ENCODE data around the gene GLDN. TPM values are rescaled to one million over a fixed set of nuclear protein-coding genes. Genes with fewer than 3 reads are reported as not detected.

The GLDN gene
- polyA plus RNA-seq, 1 experiment, result 0.21 TPM

DNA sequence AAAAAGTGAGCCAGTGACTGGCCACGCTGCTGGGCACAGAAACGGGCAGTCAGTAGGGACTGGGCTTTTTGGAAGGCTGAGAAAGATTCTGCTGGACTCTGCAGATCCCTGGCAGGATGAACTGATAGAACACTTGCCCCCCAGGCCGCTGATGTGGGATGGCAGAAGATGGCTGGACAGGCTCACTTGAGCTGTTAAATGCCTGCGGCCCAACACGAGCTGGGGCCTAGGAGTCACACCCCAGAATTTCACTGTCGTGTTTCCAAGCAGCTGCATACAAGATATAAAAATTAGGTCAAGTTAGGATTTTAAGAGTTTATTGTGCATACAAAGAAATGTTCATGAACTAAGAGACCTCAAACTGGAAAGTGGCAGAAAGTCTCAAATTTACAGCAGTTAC, 26.9 kb downstream of the GLDN start:
- ChIA-PET CTCF (interaction anchor here (0.6 to 4.3 kb wide), 8 partner anchors 12 to 1011 kb away, joined by 3 to 36 read pairs (median 6); no protein-coding TSS in a partner anchor), POLR2A (interaction anchor here (0.5 kb wide), 1 partner anchor 77 kb away, joined by 3 read pairs; no protein-coding TSS in a partner anchor)
- peaks cover 2% of the 10 kb centered on the region for H3K27me3 ChIP-seq (ENCODE audit: control insufficient read depth, insufficient read depth, low read length)
- TF ChIP-seq, protein P1, sequence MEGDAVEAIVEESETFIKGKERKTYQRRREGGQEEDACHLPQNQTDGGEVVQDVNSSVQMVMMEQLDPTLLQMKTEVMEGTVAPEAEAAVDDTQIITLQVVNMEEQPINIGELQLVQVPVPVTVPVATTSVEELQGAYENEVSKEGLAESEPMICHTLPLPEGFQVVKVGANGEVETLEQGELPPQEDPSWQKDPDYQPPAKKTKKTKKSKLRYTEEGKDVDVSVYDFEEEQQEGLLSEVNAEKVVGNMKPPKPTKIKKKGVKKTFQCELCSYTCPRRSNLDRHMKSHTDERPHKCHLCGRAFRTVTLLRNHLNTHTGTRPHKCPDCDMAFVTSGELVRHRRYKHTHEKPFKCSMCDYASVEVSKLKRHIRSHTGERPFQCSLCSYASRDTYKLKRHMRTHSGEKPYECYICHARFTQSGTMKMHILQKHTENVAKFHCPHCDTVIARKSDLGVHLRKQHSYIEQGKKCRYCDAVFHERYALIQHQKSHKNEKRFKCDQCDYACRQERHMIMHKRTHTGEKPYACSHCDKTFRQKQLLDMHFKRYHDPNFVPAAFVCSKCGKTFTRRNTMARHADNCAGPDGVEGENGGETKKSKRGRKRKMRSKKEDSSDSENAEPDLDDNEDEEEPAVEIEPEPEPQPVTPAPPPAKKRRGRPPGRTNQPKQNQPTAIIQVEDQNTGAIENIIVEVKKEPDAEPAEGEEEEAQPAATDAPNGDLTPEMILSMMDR (IDR thresholded peaks at IDR 0.05; ENCODE audit: insufficient read depth, low read depth, low read length), result no peak
- H3K36me3 ChIP-seq (ENCODE audit: control insufficient read depth, insufficient read depth, low read length), result no peaks in the 10 kb centered on the region
- H3K4me3 ChIP-seq (ENCODE audit: low read depth, low read length), result no peak overlapping the region
- no peak for DNase-seq (ENCODE audit: low read depth)

DNA sequence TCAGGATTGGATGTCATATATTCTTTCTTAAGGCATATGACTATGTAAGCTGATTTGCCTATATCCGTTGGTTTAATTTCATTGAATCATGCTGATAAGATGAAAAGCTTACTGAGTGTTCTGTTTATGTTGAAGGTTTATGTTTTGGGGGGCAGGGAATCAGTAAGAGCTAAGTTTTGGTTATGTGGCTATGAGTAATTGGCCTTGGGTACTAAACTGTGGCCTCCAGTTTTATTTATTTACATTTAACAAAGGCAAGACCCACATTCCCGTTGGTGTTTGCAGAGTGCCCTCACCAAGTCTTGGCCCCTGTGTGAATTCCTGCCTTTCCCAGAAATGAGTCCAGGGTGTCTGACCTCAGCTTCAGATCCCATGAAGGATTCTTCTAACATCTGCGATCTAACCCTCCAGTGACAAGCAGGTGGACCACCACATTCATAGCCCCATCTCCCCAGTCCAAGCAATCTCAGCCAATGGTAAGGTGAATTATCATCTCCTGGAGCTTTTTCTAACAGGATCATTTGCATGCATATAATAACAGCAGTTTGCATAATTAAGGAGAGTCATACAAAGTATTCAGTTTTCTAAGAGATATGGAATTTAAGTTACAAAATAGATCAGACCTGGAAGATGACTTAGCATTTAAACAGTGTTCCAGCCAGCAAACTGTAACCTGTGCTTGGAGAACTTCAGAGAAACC, 27.4 kb downstream of the GLDN start:
- TF ChIP-seq, protein P1 (IDR thresholded peaks at IDR 0.05; ENCODE audit: insufficient read depth, low read depth, low read length), result no peak

DNA sequence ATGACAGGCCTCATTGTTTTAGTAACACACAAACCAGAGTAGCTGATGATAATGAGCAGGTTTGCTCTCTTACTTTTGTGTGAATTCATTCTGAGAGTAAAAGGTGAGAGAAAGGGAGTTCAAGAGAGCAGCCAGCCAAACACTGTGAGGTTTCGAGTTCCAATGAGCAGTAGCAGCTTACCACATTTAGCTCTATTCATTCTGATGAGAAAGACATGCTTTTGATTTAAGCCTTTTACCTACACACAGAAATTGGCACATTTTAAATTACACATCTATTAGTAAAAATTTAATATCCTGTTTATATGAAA, 28.0 kb downstream of the GLDN start:
- ChIA-PET CTCF (interaction anchor here (0.6 to 4.3 kb wide), 11 partner anchors 11 to 602 kb away, joined by 3 to 36 read pairs (median 5); no protein-coding TSS in a partner anchor), POLR2A (no interaction called here)
- H3K4me3 ChIP-seq (ENCODE audit: low read depth, low read length), result no peak overlapping the region
- no peaks in the 10 kb centered on the region for H3K36me3 ChIP-seq (ENCODE audit: control insufficient read depth, insufficient read depth, low read length)
- H3K27me3 ChIP-seq (ENCODE audit: control insufficient read depth, insufficient read depth, low read length), result no peaks in the 10 kb centered on the region
- TF ChIP-seq, protein P1 (IDR thresholded peaks at IDR 0.05; ENCODE audit: insufficient read depth, low read depth, low read length), result no peak
- no peak for DNase-seq (ENCODE audit: low read depth)

More for the DNA sequence above, 27.4 kb downstream of the GLDN start:
- no peaks in the 10 kb centered on the region for H3K36me3 ChIP-seq (ENCODE audit: control insufficient read depth, insufficient read depth, low read length)
- DNase-seq (ENCODE audit: low read depth), result no peak
- POLR2A ChIA-PET, result interaction anchor here (0.5 kb wide), 1 partner anchor 77 kb away, joined by 3 read pairs; no protein-coding TSS in a partner anchor
- no peaks in the 10 kb centered on the region; the same call in 1 of the 2 replicates for H3K27me3 ChIP-seq (ENCODE audit: control insufficient read depth, insufficient read depth, low read length)
- CTCF ChIA-PET, result interaction anchor here (0.6 to 4.3 kb wide), 12 partner anchors 12 to 1011 kb away, joined by 3 to 36 read pairs (median 5); no protein-coding TSS in a partner anchor
- no peak overlapping the region for H3K4me3 ChIP-seq (ENCODE audit: low read depth, low read length)

DNA sequence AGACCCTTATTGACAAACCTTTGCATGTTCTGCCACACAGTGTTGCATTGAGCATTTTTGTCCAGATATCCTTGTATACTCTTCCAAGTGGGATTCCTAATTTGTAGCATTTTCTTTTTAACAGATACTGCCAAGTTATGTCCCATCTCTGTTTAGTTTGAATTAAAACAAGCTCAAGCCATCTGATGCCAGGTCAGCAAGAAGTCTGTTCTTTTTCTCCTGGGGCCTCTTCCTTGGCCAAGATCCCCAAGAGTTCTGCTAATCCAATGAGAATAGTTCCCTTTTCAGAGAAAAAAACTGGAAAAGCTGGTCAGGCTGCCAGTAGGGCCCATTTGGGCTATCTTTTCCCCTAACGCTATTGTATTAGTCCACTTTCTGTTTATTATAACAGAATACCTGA, 29.8 kb downstream of the GLDN start:
- Histone ChIP-seq H3K36me3 (ENCODE audit: control insufficient read depth, insufficient read depth, low read length) (no peaks in the 10 kb centered on the region), H3K27me3 (ENCODE audit: control insufficient read depth, insufficient read depth, low read length) (no peaks in the 10 kb centered on the region), H3K4me3 (ENCODE audit: low read depth, low read length) (no peak overlapping the region)
- ChIA-PET POLR2A (no interaction called here), CTCF (interaction anchor here (0.5 to 4.3 kb wide), 7 partner anchors 9 to 272 kb away, joined by 3 to 36 read pairs (median 4); no protein-coding TSS in a partner anchor)
- DNase-seq (ENCODE audit: low read depth), result no peak
- TF ChIP-seq, protein P1 (IDR thresholded peaks at IDR 0.05; ENCODE audit: insufficient read depth, low read depth, low read length), result no peak

DNA sequence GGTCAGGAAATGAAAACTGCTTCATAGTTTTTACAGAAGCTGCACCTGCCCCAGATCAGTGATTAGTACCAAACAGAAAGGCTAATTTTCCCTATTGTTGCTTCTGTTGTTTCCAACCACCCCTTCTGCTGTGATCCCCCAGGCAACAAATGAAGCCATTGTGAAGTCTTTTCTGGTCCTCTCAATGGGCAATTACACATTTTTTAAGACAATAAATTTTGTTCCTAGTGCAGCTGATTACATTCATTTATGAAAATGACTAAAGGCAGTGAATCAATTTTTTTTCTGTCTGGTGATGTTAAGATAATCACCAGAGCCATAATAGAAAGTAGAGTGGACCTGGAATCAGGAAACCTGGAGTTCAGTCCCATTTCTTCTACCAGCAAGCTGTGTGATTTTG, 32.7 kb downstream of the GLDN start:
- POLR2A ChIA-PET, result no interaction called here
- TF ChIP-seq, protein P1 (IDR thresholded peaks at IDR 0.05; ENCODE audit: insufficient read depth, low read depth, low read length), result no peak
- Histone ChIP-seq H3K36me3 (ENCODE audit: control insufficient read depth, insufficient read depth, low read length) (no peaks in the 10 kb centered on the region), H3K4me3 (ENCODE audit: low read depth, low read length) (no peak overlapping the region), H3K27me3 (ENCODE audit: control insufficient read depth, insufficient read depth, low read length) (no peaks in the 10 kb centered on the region; the same call in 1 of the 2 replicates)
- CTCF ChIA-PET, result interaction anchor here (4.4 to 10.4 kb wide), 2 partner anchors 92 to 212 kb away, joined by 20 to 290 read pairs; no protein-coding TSS in a partner anchor
- DNase-seq (ENCODE audit: low read depth), result no peak
